SK-N-SH (cell line): ENCODE measurements around the gene PTPRJ. TPM values are rescaled to one million over a fixed set of nuclear protein-coding genes. Genes with fewer than 3 reads are reported as not detected.

ENCODE experiments used
- CTCF ChIA-PET: fragments of 300-600, 350-600 bp; formaldehyde crosslinking; extraction: SDS; loops from one replicate; lab custom pipeline; 2021; lab: Yijun Ruan, JAX
- POLR2A ChIA-PET: fragments of 350-600 bp; sonication (Branson Sonifier 250); formaldehyde crosslinking; extraction: SDS; loops from one replicate; lab custom pipeline; 2020; ENCODE audit warnings: antibody characterized with exemption, inconsistent platforms; lab: Yijun Ruan, JAX
- DNase-seq: peaks from one replicate; pipeline ENCODE4 v3.0.0; 2012
- H2AFZ ChIP-seq: fragments of 200-600 bp; sonication (generic); 2 replicates; pipeline ENCODE4 v1.8.1; 2016; ENCODE audit warnings: antibody characterized with exemption, mild to moderate bottlenecking, low read depth
- H3F3A ChIP-seq: fragments of 200-600 bp; sonication (generic); replicated peaks from 2 replicates; pipeline ENCODE3; 2016; ENCODE audit warnings: antibody characterized with exemption, mild to moderate bottlenecking; ENCODE audit not compliant: insufficient read depth
- H3K27ac ChIP-seq, 2 experiments: fragments of 200-500 bp in 1 of 2; fragments of 200-600 bp in 1 of 2; sonication (Bioruptor generic) in 1 of 2; sonication (generic), shearing (Covaris generic) in 1 of 2; 2 replicates each; pipeline versions ENCODE4 v1.5.1 to v1.6.1; 2014 to 2016; ENCODE audit warnings: low read depth in 2 of 2, inconsistent platforms in 1 of 2, low read length in 1 of 2, mild to moderate bottlenecking in 1 of 2, mixed read lengths in 1 of 2
- H3K27me3 ChIP-seq: fragments of 200-600 bp; sonication (generic), shearing (Covaris generic); 2 replicates; pipeline ENCODE4 v1.6.1; 2016; ENCODE audit warnings: mixed run types; ENCODE audit not compliant: insufficient read depth
- H3K36me3 ChIP-seq, 2 experiments: fragments of 200-500 bp in 1 of 2; fragments of 200-600 bp in 1 of 2; sonication (Bioruptor generic) in 1 of 2; sonication (generic) in 1 of 2; replicated peaks in 1 of 2; 2 replicates each; pipeline versions ENCODE3 to v1.5.1; 2014 to 2016; ENCODE audit warnings: low read length in 1 of 2, mild to moderate bottlenecking in 1 of 2; ENCODE audit not compliant: insufficient read depth in 2 of 2, control insufficient read depth in 1 of 2
- H3K4me1 ChIP-seq, 2 experiments: fragments of 200-500 bp in 1 of 2; fragments of 200-600 bp in 1 of 2; sonication (Bioruptor generic) in 1 of 2; sonication (generic), shearing (Covaris generic) in 1 of 2; 2 replicates each; pipeline versions ENCODE4 v1.5.1 to v1.6.1; 2014 to 2016; ENCODE audit warnings: low read depth in 1 of 2, low read length in 1 of 2, mixed run types in 1 of 2; ENCODE audit not compliant: insufficient read depth in 2 of 2, control insufficient read depth in 1 of 2
- H3K4me2 ChIP-seq: fragments of 200-600 bp; sonication (generic), shearing (Covaris generic); 2 replicates; pipeline ENCODE4 v1.6.1; 2017; ENCODE audit warnings: mixed run types
- H3K4me3 ChIP-seq, 2 experiments: fragments of 200-500 bp in 1 of 2; fragments of 200-600 bp in 1 of 2; sonication (Bioruptor generic) in 1 of 2; sonication (generic), shearing (Covaris generic) in 1 of 2; 2 replicates each; pipeline versions ENCODE4 v1.5.1 to v1.8.1; 2014 to 2016; ENCODE audit warnings: low read depth in 2 of 2, inconsistent platforms in 1 of 2, low read length in 1 of 2, mild to moderate bottlenecking in 1 of 2, mixed read lengths in 1 of 2, moderate library complexity in 1 of 2
- H3K79me2 ChIP-seq: fragments of 200-600 bp; sonication (generic); 2 replicates; pipeline ENCODE4 v1.8.1; 2017; ENCODE audit warnings: mild to moderate bottlenecking; ENCODE audit not compliant: insufficient read depth
- H3K9ac ChIP-seq: fragments of 200-600 bp; sonication (generic); 2 replicates; pipeline ENCODE4 v1.6.1; 2017; ENCODE audit warnings: mixed run types
- H3K9me2 ChIP-seq: fragments of 200-600 bp; sonication (generic); 2 replicates; pipeline ENCODE4 v1.6.1; 2017; ENCODE audit warnings: mixed run types
- H3K9me3 ChIP-seq: fragments of 200-600 bp; sonication (generic); 2 replicates; pipeline ENCODE4 v1.6.1; 2017; ENCODE audit warnings: mixed run types, mild to moderate bottlenecking, moderate library complexity
- H4K20me1 ChIP-seq: fragments of 200-600 bp; sonication (generic); 2 replicates; pipeline ENCODE4 v1.6.1; 2017; ENCODE audit warnings: mild to moderate bottlenecking, mixed run types; ENCODE audit not compliant: insufficient read depth
- ELF1 ChIP-seq: IDR thresholded peaks from 2 replicates; pipeline ENCODE4 v1.4.0; 2012
- EZH2phosphoT487 ChIP-seq: fragments of 200-600 bp; sonication (generic); IDR thresholded peaks from 2 replicates; pipeline ENCODE4 v1.6.1; 2017; ENCODE audit warnings: low read depth, mixed run types, mild to moderate bottlenecking, antibody characterized with exemption, moderate library complexity, borderline replicate concordance
- MEF2A ChIP-seq: IDR thresholded peaks from 2 replicates; pipeline ENCODE4 v1.4.0; 2012; ENCODE audit warnings: low read depth, borderline replicate concordance
- RAD21 ChIP-seq: IDR thresholded peaks from 2 replicates; pipeline ENCODE4 v1.6.1; 2012; ENCODE audit warnings: mild to moderate bottlenecking, low read length
- WGBS: methylation state at CpG from one replicate; pipeline ENCODE4 v1.1.6; 2017; ENCODE audit warnings: low lambda C conversion rate; 5-methylcytosine and 5-hydroxymethylcytosine counted together
- polyA plus RNA-seq, 3 experiments: library from polyadenylated mRNA; depleted of rRNA; stranded (reverse); fragments of >200 nt; gene quantifications; 2 replicates each; pipeline ENCODE4 v1.2.3, GENCODE V29; 2012
- TF ChIP-seq, protein P1 (sequence below): IDR thresholded peaks from 2 replicates; pipeline ENCODE4 v1.6.1; 2012; ENCODE audit warnings: mild to moderate bottlenecking, low read depth, low read length, moderate library complexity
- TF ChIP-seq, protein P2 (sequence below): IDR thresholded peaks from 2 replicates; pipeline ENCODE4 v1.4.0; 2012; ENCODE audit warnings: low read depth, borderline replicate concordance
- TF ChIP-seq, protein P3 (sequence below): fragments of 200-600 bp; sonication (generic); IDR thresholded peaks from 2 replicates; pipeline ENCODE4 v1.6.1; 2017; ENCODE audit warnings: antibody characterized with exemption, mild to moderate bottlenecking, moderate library complexity
- TF ChIP-seq, protein P4 (sequence below): IDR thresholded peaks from 2 replicates; pipeline ENCODE4 v1.4.0; 2012; ENCODE audit warnings: low read depth, borderline replicate concordance

PTPRJ gene
- polyA plus RNA-seq, 1 of the 3 experiments (the other 2 are of a cell fraction) = 4.5 TPM

DNA sequence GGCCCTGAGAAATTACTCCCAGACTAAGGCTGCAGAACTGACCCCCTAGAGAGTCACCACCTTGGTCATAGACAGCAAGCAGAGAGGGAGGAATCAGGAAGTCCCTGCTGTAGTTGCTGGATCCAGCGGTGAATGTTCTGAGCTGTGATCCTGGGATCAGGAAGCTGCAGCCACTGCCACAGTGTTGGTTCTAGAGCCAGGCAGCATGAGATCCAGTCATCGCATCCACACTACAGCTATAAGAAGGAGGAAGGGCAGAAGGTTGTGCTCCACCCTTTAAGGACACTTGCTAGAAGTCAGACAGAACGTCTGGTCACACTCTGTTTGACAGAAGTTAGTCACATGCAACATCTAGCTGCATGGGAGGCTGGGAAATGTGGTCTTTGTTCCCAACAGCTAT, 131.5 kb downstream of the PTPRJ start (continued):
- TF ChIP-seq EZH2phosphoT487 = no peak

DNA sequence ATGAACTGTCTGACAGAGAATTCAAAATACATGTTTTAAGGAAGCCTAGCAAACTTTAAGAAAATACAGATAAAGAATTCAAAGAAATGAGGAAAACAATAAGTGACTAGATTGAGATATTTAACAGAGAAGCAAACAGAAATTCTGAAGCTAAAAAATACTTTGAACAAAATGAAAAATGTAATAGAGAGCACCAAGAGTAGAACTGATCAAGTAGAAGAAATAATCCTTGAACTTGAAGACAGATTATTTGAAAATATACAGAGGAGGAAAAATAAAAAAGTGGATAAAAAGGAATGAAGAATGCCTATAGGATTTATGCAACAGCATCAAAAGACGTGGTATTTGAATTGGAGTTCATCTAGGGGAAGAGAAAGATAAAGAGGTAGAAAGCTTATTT, 134.4 kb downstream of the PTPRJ start:
- POLR2A ChIA-PET = no interaction called here

DNA sequence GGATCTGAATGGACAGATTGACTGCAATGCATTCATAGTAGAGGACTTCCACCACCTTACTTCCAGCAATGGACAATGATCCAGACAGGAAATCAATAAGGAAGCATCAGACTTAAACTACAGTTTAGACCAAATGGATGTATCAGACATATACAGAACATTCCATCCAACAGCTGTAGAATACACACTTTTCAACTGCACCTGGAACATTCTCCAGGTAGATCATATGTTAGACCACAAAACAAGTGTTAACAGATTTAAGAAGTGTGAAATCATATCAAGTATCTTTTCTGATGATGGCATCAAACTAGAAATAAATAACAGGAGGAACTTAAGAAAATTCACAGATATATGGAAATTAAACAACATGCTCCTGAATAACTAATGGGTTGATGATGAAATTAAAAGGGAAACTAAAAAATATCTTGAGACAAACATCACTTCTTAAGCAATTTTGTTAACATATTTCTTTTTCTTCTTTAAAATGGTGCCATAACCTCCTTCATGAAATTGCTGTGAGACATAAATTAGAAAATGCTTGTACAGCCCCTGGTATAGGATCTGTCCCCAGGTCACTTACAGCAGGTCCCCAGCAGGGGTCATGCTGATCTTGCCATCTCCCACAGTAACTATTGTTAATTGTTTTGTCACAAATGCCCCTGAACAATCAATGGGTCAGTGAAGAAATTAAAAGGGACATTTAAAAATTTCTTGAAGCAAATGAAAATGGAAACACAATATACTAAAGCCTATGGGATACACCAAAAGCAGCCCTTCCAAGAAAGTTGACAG, 136.3 kb downstream of the PTPRJ start:
- Histone ChIP-seq H3K4me1 (no peaks in the 10 kb centered on the region), H3K9me2 (no peaks in the 10 kb centered on the region)

More for the DNA sequence above, 134.4 kb downstream of the PTPRJ start:
- H3K9me3 ChIP-seq = peaks cover 11% of the 10 kb centered on the region
- H2AFZ ChIP-seq = no peak overlapping the region
- H3K9me2 ChIP-seq = no peaks in the 10 kb centered on the region
- CTCF ChIA-PET = interaction anchor here (1.0 to 13.3 kb wide), 2 partner anchors 9 to 180 kb away, joined by 4 to 262 read pairs; no protein-coding TSS in a partner anchor
- peaks cover 14% of the 10 kb centered on the region for H3K79me2 ChIP-seq
- 96% methylated on average over 1 of the region's 1 CpG for WGBS
- TF ChIP-seq RAD21 (no peak), ELF1 (no peak), MEF2A (no peak)
- TF ChIP-seq, protein P1, sequence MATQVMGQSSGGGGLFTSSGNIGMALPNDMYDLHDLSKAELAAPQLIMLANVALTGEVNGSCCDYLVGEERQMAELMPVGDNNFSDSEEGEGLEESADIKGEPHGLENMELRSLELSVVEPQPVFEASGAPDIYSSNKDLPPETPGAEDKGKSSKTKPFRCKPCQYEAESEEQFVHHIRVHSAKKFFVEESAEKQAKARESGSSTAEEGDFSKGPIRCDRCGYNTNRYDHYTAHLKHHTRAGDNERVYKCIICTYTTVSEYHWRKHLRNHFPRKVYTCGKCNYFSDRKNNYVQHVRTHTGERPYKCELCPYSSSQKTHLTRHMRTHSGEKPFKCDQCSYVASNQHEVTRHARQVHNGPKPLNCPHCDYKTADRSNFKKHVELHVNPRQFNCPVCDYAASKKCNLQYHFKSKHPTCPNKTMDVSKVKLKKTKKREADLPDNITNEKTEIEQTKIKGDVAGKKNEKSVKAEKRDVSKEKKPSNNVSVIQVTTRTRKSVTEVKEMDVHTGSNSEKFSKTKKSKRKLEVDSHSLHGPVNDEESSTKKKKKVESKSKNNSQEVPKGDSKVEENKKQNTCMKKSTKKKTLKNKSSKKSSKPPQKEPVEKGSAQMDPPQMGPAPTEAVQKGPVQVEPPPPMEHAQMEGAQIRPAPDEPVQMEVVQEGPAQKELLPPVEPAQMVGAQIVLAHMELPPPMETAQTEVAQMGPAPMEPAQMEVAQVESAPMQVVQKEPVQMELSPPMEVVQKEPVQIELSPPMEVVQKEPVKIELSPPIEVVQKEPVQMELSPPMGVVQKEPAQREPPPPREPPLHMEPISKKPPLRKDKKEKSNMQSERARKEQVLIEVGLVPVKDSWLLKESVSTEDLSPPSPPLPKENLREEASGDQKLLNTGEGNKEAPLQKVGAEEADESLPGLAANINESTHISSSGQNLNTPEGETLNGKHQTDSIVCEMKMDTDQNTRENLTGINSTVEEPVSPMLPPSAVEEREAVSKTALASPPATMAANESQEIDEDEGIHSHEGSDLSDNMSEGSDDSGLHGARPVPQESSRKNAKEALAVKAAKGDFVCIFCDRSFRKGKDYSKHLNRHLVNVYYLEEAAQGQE = no peak
- TF ChIP-seq, protein P2, sequence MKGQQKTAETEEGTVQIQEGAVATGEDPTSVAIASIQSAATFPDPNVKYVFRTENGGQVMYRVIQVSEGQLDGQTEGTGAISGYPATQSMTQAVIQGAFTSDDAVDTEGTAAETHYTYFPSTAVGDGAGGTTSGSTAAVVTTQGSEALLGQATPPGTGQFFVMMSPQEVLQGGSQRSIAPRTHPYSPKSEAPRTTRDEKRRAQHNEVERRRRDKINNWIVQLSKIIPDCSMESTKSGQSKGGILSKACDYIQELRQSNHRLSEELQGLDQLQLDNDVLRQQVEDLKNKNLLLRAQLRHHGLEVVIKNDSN = no peak
- no peak overlapping the region for H3K4me2 ChIP-seq
- no peak for DNase-seq
- no peaks in the 10 kb centered on the region for H3K27me3 ChIP-seq
- H3K4me1 ChIP-seq = peaks cover under 1 to 6% of the 10 kb centered on the region in 2 experiments; a peak in 2 of 4 replicates
- no peak overlapping the region for H3K27ac ChIP-seq
- H3K9ac ChIP-seq = no peak overlapping the region
- H3K36me3 ChIP-seq = peaks cover 4 to 38% of the 10 kb centered on the region in 2 experiments
- H3F3A ChIP-seq = peaks cover 14% of the 10 kb centered on the region
- no peak overlapping the region for H3K4me3 ChIP-seq
- no peaks in the 10 kb centered on the region for H4K20me1 ChIP-seq

More for the DNA sequence above, 136.3 kb downstream of the PTPRJ start:
- H3K4me2 ChIP-seq = no peak overlapping the region
- peaks cover 9 to 49% of the 10 kb centered on the region in 2 experiments for H3K36me3 ChIP-seq
- peaks cover 11% of the 10 kb centered on the region for H3K9me3 ChIP-seq
- ChIA-PET CTCF (interaction anchor here (0.7 to 1.6 kb wide), 5 partner anchors 8 to 182 kb away, joined by 3 to 6 read pairs (median 4); no protein-coding TSS in a partner anchor), POLR2A (no interaction called here)
- H3K79me2 ChIP-seq = peaks cover under 1% of the 10 kb centered on the region
- H3K4me3 ChIP-seq = no peak overlapping the region
- H3K9ac ChIP-seq = no peak overlapping the region
- no peaks in the 10 kb centered on the region for H3K27me3 ChIP-seq
- H3K27ac ChIP-seq = no peak overlapping the region
- H4K20me1 ChIP-seq = no peaks in the 10 kb centered on the region
- peak; percentile 36 for DNase-seq
- H3F3A ChIP-seq = peaks cover 12% of the 10 kb centered on the region
- no peak overlapping the region for H2AFZ ChIP-seq
- TF ChIP-seq, protein P3, sequence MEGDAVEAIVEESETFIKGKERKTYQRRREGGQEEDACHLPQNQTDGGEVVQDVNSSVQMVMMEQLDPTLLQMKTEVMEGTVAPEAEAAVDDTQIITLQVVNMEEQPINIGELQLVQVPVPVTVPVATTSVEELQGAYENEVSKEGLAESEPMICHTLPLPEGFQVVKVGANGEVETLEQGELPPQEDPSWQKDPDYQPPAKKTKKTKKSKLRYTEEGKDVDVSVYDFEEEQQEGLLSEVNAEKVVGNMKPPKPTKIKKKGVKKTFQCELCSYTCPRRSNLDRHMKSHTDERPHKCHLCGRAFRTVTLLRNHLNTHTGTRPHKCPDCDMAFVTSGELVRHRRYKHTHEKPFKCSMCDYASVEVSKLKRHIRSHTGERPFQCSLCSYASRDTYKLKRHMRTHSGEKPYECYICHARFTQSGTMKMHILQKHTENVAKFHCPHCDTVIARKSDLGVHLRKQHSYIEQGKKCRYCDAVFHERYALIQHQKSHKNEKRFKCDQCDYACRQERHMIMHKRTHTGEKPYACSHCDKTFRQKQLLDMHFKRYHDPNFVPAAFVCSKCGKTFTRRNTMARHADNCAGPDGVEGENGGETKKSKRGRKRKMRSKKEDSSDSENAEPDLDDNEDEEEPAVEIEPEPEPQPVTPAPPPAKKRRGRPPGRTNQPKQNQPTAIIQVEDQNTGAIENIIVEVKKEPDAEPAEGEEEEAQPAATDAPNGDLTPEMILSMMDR = peak; percentile 46
- TF ChIP-seq, protein P4, sequence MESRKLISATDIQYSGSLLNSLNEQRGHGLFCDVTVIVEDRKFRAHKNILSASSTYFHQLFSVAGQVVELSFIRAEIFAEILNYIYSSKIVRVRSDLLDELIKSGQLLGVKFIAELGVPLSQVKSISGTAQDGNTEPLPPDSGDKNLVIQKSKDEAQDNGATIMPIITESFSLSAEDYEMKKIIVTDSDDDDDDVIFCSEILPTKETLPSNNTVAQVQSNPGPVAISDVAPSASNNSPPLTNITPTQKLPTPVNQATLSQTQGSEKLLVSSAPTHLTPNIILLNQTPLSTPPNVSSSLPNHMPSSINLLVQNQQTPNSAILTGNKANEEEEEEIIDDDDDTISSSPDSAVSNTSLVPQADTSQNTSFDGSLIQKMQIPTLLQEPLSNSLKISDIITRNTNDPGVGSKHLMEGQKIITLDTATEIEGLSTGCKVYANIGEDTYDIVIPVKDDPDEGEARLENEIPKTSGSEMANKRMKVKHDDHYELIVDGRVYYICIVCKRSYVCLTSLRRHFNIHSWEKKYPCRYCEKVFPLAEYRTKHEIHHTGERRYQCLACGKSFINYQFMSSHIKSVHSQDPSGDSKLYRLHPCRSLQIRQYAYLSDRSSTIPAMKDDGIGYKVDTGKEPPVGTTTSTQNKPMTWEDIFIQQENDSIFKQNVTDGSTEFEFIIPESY = no peak
- peak; percentile 12; the same call in 1 of the 2 replicates for TF ChIP-seq RAD21
